Mesenchymal stem cell (in vitro differentiated cells and primary cell): Measurements from ENCODE around the gene ZNRD2.

ENCODE experiments used
- DNase-seq: peaks from one replicate; pipeline ENCODE4 v3.0.0-alpha.2; 2013
- H2AFZ ChIP-seq: one replicate; pipeline ENCODE4 v1.6.1; 2013; ENCODE audit warnings: low read depth, mild to moderate bottlenecking, control low read depth, inconsistent platforms, low read length, moderate library complexity
- H2AK5ac ChIP-seq: 2 replicates; pipeline ENCODE4 v1.6.1; 2013; ENCODE audit warnings: low read length, moderate library complexity, mild to moderate bottlenecking, inconsistent platforms; ENCODE audit not compliant: severe bottlenecking
- H2BK120ac ChIP-seq: one replicate; pipeline ENCODE4 v1.6.1; 2013; ENCODE audit warnings: low read depth, mild to moderate bottlenecking, inconsistent platforms, low read length, moderate library complexity
- H2BK12ac ChIP-seq, 2 experiments: one replicate each; pipeline ENCODE4 v1.6.1; 2013; ENCODE audit warnings: inconsistent platforms in 2 of 2, low read length in 2 of 2, mild to moderate bottlenecking in 2 of 2, moderate library complexity in 2 of 2, control low read depth in 1 of 2
- H2BK15ac ChIP-seq: one replicate; pipeline ENCODE4 v1.6.1; 2013; ENCODE audit warnings: mild to moderate bottlenecking, low read depth, inconsistent platforms; ENCODE audit not compliant: poor library complexity, severe bottlenecking
- H2BK5ac ChIP-seq: 2 replicates; pipeline ENCODE4 v1.6.1; 2013; ENCODE audit warnings: low read depth, mild to moderate bottlenecking, low read length, control low read depth, inconsistent platforms; ENCODE audit not compliant: poor library complexity, severe bottlenecking
- H3K14ac ChIP-seq, 2 experiments: one replicate each; pipeline ENCODE4 v1.6.1; 2013; ENCODE audit warnings: inconsistent platforms in 2 of 2, low read length in 2 of 2, control low read depth in 1 of 2, mild to moderate bottlenecking in 1 of 2, moderate library complexity in 1 of 2
- H3K18ac ChIP-seq, 2 experiments: one replicate each; pipeline ENCODE4 v1.6.1; 2013; ENCODE audit warnings: inconsistent platforms in 2 of 2, low read length in 2 of 2, control low read depth in 1 of 2, low read depth in 1 of 2, mild to moderate bottlenecking in 1 of 2
- H3K23ac ChIP-seq, 2 experiments: one replicate each; pipeline ENCODE4 v1.6.1; 2013; ENCODE audit warnings: inconsistent platforms in 2 of 2, low read length in 2 of 2, mild to moderate bottlenecking in 2 of 2, moderate library complexity in 2 of 2, control low read depth in 1 of 2
- H3K27ac ChIP-seq: 2 replicates; pipeline ENCODE4 v1.5.1; 2013; ENCODE audit warnings: mild to moderate bottlenecking, moderate library complexity, low read length, control low read depth, inconsistent platforms; ENCODE audit not compliant: poor library complexity, severe bottlenecking
- H3K27me3 ChIP-seq, 2 experiments: 2 replicates each; pipeline versions ENCODE4 v1.6.1 to v1.7.0; 2013; ENCODE audit warnings: low read length in 2 of 2, mild to moderate bottlenecking in 2 of 2, moderate library complexity in 2 of 2, control low read depth in 1 of 2, inconsistent platforms in 1 of 2; ENCODE audit not compliant: control insufficient read depth in 1 of 2, insufficient read depth in 1 of 2
- H3K36me3 ChIP-seq, 2 experiments: 2 replicates each; pipeline versions ENCODE4 v1.6.1 to v1.7.0; 2013; ENCODE audit warnings: low read length in 2 of 2, control low read depth in 1 of 2, inconsistent platforms in 1 of 2, low read depth in 1 of 2, mild to moderate bottlenecking in 1 of 2; ENCODE audit not compliant: insufficient read depth in 2 of 2, control insufficient read depth in 1 of 2
- H3K4ac ChIP-seq, 2 experiments: one replicate each; pipeline ENCODE4 v1.6.1; 2013; ENCODE audit warnings: inconsistent platforms in 2 of 2, low read length in 2 of 2, mild to moderate bottlenecking in 2 of 2, moderate library complexity in 2 of 2, control low read depth in 1 of 2, low read depth in 1 of 2
- H3K4me1 ChIP-seq: 2 replicates; pipeline ENCODE4 v1.6.1; 2013; ENCODE audit warnings: low read depth, low read length, control low read depth; ENCODE audit not compliant: control insufficient read depth, insufficient read depth
- H3K4me2 ChIP-seq: 2 replicates; pipeline ENCODE4 v1.6.1; 2013; ENCODE audit warnings: low read length, mild to moderate bottlenecking, inconsistent platforms; ENCODE audit not compliant: poor library complexity, severe bottlenecking
- H3K4me3 ChIP-seq, 2 experiments: 2 replicates each; pipeline versions ENCODE4 v1.5.1 to v1.7.0; 2013; ENCODE audit warnings: low read length in 2 of 2, mild to moderate bottlenecking in 2 of 2, control low read depth in 1 of 2, low read depth in 1 of 2; ENCODE audit not compliant: insufficient read depth in 1 of 2
- H3K79me1 ChIP-seq: replicated peaks from 2 replicates; pipeline ENCODE4 v1.6.1; 2013; ENCODE audit warnings: mild to moderate bottlenecking, control low read depth, low read length, inconsistent platforms; ENCODE audit not compliant: poor library complexity, severe bottlenecking
- H3K9ac ChIP-seq: 2 replicates; pipeline ENCODE4 v1.7.0; 2013; ENCODE audit warnings: mild to moderate bottlenecking, low read length, moderate library complexity
- H3K9me3 ChIP-seq: 2 replicates; pipeline ENCODE4 v1.7.0; 2013; ENCODE audit warnings: mild to moderate bottlenecking, low read length; ENCODE audit not compliant: control insufficient read depth
- H4K8ac ChIP-seq: one replicate; pipeline ENCODE4 v1.6.1; 2013; ENCODE audit warnings: inconsistent platforms, mild to moderate bottlenecking, low read length, moderate library complexity
- H4K91ac ChIP-seq: one replicate; pipeline ENCODE4 v1.6.1; 2013; ENCODE audit warnings: mild to moderate bottlenecking, low read length, inconsistent platforms
- whole genome bisulfite sequencing: methylation state at CpG from one replicate; pipeline ENCODE4 v1.1.7; 2013; ENCODE audit warnings: mixed read lengths; 5-methylcytosine and 5-hydroxymethylcytosine counted together

The ZNRD2 gene

GRCh38 chr11:65584106-65584505 lies 13.8 kb downstream of the ZNRD2 start:
- peaks cover 20% of the 10 kb centered on the region for H3K79me1 ChIP-seq
- H3K27ac ChIP-seq: no peak overlapping the region
- H3K9ac ChIP-seq: no peak overlapping the region
- H3K4me2 ChIP-seq: no peak overlapping the region
- no peak overlapping the region for H2AK5ac ChIP-seq
- no peak overlapping the region for H3K4me3 ChIP-seq
- H2BK120ac ChIP-seq: no peak overlapping the region
- no peak overlapping the region for H2BK5ac ChIP-seq
- peak overlapping the region in 1 of 2 experiments; percentile 35 for H3K14ac ChIP-seq
- H3K18ac ChIP-seq: no peak overlapping the region
- no peak overlapping the region for H2BK15ac ChIP-seq
- no peak overlapping the region for H4K91ac ChIP-seq
- no peaks in the 10 kb centered on the region for H3K27me3 ChIP-seq
- peaks cover 67 to 68% of the 10 kb centered on the region in 2 experiments for H3K36me3 ChIP-seq
- no peak overlapping the region for H4K8ac ChIP-seq
- no peak overlapping the region for H2BK12ac ChIP-seq
- DNase-seq: no peak
- no peak overlapping the region for H3K23ac ChIP-seq
- H2AFZ ChIP-seq: no peak overlapping the region
- H3K4me1 ChIP-seq: peaks cover 17% of the 10 kb centered on the region
- no peak overlapping the region for H3K4ac ChIP-seq
- H3K9me3 ChIP-seq: no peaks in the 10 kb centered on the region
- 92% methylated on average over 7 of the region's 8 CpGs for WGBS

GRCh38 chr11:65584723-65585171 lies 14.5 kb downstream of the ZNRD2 start:
- Histone ChIP-seq H3K79me1 (peaks cover 20% of the 10 kb centered on the region), H3K4me3 (no peak overlapping the region), H2BK5ac (no peak overlapping the region), H2BK15ac (no peak overlapping the region), H3K27ac (no peak overlapping the region), H3K4me2 (no peak overlapping the region), H3K4me1 (peaks cover 19% of the 10 kb centered on the region), H3K9me3 (no peaks in the 10 kb centered on the region), H4K8ac (peak overlapping the region; percentile 7), H3K9ac (no peak overlapping the region), H3K18ac (no peak overlapping the region), H2BK120ac (no peak overlapping the region), H3K14ac (no peak overlapping the region), H2BK12ac (no peak overlapping the region), H2AFZ (no peak overlapping the region), H3K4ac (no peak overlapping the region), H3K23ac (no peak overlapping the region), H4K91ac (peak overlapping the region; percentile 63), H3K27me3 (no peaks in the 10 kb centered on the region), H2AK5ac (no peak overlapping the region), H3K36me3 (peaks cover 62 to 67% of the 10 kb centered on the region in 2 experiments)
- 54% methylated on average over 31 of the region's 46 CpGs for WGBS
- peak; percentile 33 for DNase-seq

GRCh38 chr11:65585396-65586246 lies 15.3 kb downstream of the ZNRD2 start:
- Histone ChIP-seq H3K79me1 (peaks cover 17% of the 10 kb centered on the region), H2BK15ac (no peak overlapping the region), H3K23ac (no peak overlapping the region), H3K9me3 (no peaks in the 10 kb centered on the region), H3K4me1 (peaks cover 26% of the 10 kb centered on the region), H3K9ac (no peak overlapping the region), H3K4me3 (no peak overlapping the region), H2BK12ac (no peak overlapping the region), H2AK5ac (no peak overlapping the region), H3K4ac (no peak overlapping the region), H4K91ac (no peak overlapping the region), H2BK120ac (no peak overlapping the region), H3K18ac (no peak overlapping the region), H3K4me2 (no peak overlapping the region), H4K8ac (no peak overlapping the region), H2AFZ (no peak overlapping the region), H3K36me3 (peaks cover 62 to 65% of the 10 kb centered on the region in 2 experiments), H3K27me3 (no peaks in the 10 kb centered on the region), H3K27ac (no peak overlapping the region), H3K14ac (no peak overlapping the region), H2BK5ac (no peak overlapping the region)
- no peak for DNase-seq
- 81% methylated on average over 50 of the region's 51 CpGs for WGBS

- Histone ChIP-seq H3K4me1 (peaks cover 26% of the 10 kb centered on the region), H2BK15ac (no peak overlapping the region), H3K9me3 (no peaks in the 10 kb centered on the region), H3K27me3 (no peaks in the 10 kb centered on the region), H3K4me2 (no peak overlapping the region), H3K36me3 (peaks cover 59% of the 10 kb centered on the region in 2 experiments), H3K79me1 (peaks cover 17% of the 10 kb centered on the region), H3K4me3 (no peak overlapping the region), H3K27ac (no peak overlapping the region), H3K4ac (no peak overlapping the region), H3K18ac (peak overlapping the region in 1 of 2 experiments; percentile 37), H3K23ac (no peak overlapping the region), H2BK12ac (peak overlapping the region; percentile 2 to 69), H2BK5ac (no peak overlapping the region), H2AFZ (no peak overlapping the region), H3K14ac (no peak overlapping the region), H4K91ac (no peak overlapping the region), H3K9ac (no peak overlapping the region), H2BK120ac (no peak overlapping the region), H4K8ac (no peak overlapping the region), H2AK5ac (no peak overlapping the region)
- WGBS: 85% methylated on average over 4 of the region's 4 CpGs
- no peak for DNase-seq
Measured at GRCh38 chr11:65586247-65586630, 16.0 kb downstream of the ZNRD2 start.
